Neutrophil (primary cell): Measurements from ENCODE around the gene ABCG1.

Experiments
- H3K27ac ChIP-seq: fragments of 200-600 bp; sonication (generic); 2 replicates; pipeline ENCODE4 v1.5.1; 2016; ENCODE audit warnings: mild to moderate bottlenecking, moderate library complexity
- H3K27me3 ChIP-seq: fragments of 200-600 bp; sonication (generic); 2 replicates; pipeline ENCODE4 v1.6.0; 2016; ENCODE audit warnings: mild to moderate bottlenecking
- H3K36me3 ChIP-seq: fragments of 200-600 bp; sonication (generic); 2 replicates; pipeline ENCODE4 v1.5.1; 2017
- H3K4me1 ChIP-seq, 2 experiments: fragments of 200-600 bp in 1 of 2; sonication (generic) in 1 of 2; 1 replicate in 1 of 2; 2 replicates in 1 of 2; pipeline versions ENCODE4 v1.5.1 to v1.6.1; 2013 to 2016; ENCODE audit warnings: low read depth in 1 of 2, low read length in 1 of 2, mild to moderate bottlenecking in 1 of 2, moderate library complexity in 1 of 2; ENCODE audit not compliant: control insufficient read depth in 1 of 2, insufficient read depth in 1 of 2
- H3K4me3 ChIP-seq, 2 experiments: fragments of 200-600 bp in 1 of 2; sonication (generic) in 1 of 2; 1 replicate in 1 of 2; 2 replicates in 1 of 2; pipeline ENCODE4 v1.5.1; 2013 to 2016; ENCODE audit warnings: low read depth in 1 of 2, low read length in 1 of 2, mild to moderate bottlenecking in 1 of 2, moderate library complexity in 1 of 2
- H3K9me3 ChIP-seq: fragments of 200-600 bp; sonication (generic); 2 replicates; pipeline ENCODE4 v1.5.1; 2016
- CTCF ChIP-seq: fragments of 200-600 bp; sonication (generic); IDR thresholded peaks from 2 replicates; pipeline ENCODE4 v1.5.1; 2016; ENCODE audit warnings: antibody characterized with exemption

Gene ABCG1

DNA sequence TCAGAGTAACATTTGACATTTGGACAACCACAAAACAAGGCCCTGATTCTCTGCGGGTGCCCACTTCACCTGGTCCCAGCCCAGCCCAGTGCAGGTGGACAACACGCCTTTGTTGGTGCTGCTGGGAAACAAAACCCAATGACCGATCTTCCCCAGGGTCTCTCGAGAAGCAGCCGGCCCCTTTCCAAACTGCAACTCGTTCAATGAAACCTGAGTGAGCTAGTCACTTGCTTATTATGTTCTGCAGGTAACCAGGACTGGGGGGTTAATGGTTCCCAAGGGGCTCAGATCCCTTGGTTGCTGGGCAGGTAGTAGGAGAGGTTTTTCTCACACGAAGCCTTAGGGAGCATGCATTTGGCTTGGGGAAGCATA lies 42.9 kb downstream of the ABCG1 start:
- peaks cover 43 to 56% of the 10 kb centered on the region in 2 experiments for H3K4me1 ChIP-seq
- no peaks in the 10 kb centered on the region for H3K9me3 ChIP-seq
- no peak overlapping the region for H3K27ac ChIP-seq
- no peak for TF ChIP-seq CTCF
- no peaks in the 10 kb centered on the region for H3K27me3 ChIP-seq
- no peaks in the 10 kb centered on the region for H3K36me3 ChIP-seq
- no peak overlapping the region for H3K4me3 ChIP-seq

- Histone ChIP-seq H3K27ac (peak overlapping the region; percentile 64), H3K36me3 (no peaks in the 10 kb centered on the region), H3K4me1 (peaks cover 45 to 62% of the 10 kb centered on the region in 2 experiments), H3K9me3 (no peaks in the 10 kb centered on the region), H3K4me3 (no peak overlapping the region), H3K27me3 (no peaks in the 10 kb centered on the region)
- TF ChIP-seq CTCF, result no peak
These were observed 43.9 kb downstream of the ABCG1 start for GRCh38 chr21:42262831-42263231.

DNA sequence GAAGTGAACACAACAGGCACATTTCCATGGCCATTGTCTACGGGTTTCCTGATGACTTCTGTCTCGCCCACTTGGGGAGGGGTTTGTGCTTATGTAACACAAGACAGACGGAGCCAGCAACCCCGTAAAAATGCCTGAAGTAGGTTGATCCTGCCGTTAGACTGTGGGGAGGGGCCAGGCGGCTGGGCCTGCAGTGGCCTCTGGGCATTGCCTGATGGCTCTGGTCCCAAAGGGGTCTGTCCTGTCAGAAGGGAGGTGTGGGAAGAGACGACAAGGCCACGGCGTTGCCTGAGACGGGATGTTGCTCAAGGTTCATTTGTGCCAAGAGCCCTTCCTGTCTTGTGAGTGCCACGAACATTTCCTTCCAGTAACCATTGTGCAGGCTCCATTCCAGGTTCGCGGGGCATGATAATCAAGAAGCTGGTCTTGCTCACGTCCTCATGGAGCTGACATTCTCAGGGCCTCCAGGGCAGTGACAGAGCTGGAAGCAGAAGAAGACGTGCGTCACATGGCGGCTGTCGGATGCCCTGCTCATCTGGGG lies 44.7 kb downstream of the ABCG1 start:
- Histone ChIP-seq H3K4me3 (peak overlapping the region; percentile 10 to 23), H3K27ac (peak overlapping the region; percentile 64), H3K36me3 (no peaks in the 10 kb centered on the region), H3K27me3 (no peaks in the 10 kb centered on the region), H3K9me3 (no peaks in the 10 kb centered on the region), H3K4me1 (peaks cover 53 to 66% of the 10 kb centered on the region in 2 experiments)
- no peak for TF ChIP-seq CTCF

DNA sequence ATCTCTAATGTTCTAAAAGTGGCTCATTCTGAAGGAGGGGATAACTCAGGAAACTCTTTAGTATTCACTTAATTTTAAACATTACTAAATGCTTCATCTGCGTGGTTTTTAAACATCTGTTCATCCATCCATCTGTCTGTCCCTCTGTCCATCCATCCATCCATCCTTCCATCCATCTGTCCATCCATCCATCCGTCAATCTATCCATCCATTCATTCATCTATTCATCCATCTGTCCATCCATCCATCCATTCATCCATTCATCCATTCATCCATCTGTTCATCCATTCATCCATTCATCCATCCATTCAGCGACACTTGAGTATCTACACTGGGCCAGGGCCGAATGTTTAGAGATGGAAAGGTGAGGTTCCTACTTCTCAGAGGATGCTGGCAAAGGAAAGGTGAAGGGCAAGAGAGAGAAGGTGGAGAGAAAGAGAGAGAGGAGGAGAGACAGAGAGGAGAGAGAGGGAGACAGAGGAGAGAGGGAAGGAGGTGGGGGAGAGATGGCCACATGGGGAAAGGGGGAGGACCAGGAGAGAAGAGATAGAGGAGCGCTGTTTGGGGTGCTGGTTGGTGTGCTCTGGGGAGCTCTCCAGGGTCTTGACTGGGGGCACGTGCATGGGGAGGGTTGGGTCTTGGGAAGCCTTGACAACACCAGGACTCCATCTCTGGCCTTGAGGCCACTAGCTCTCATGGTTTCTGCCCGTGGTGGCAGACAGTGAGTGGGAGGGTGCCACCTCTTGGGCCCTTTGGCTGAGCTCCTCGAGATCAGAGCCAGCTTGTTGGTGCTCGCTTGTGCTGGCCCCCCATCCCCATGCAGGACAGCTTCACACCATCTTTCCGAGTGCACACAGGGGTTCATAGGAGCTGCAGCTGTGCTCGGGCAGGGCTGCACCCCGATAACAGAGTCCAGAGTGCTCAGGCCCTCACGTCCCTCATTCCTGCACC lies 45.6 kb downstream of the ABCG1 start:
- no peak overlapping the region for H3K4me3 ChIP-seq
- H3K4me1 ChIP-seq, result peaks cover 59 to 70% of the 10 kb centered on the region in 2 experiments

GRCh38 chr21:42265231-42265812 lies 46.4 kb downstream of the ABCG1 start:
- no peak for TF ChIP-seq CTCF
- peaks cover 54 to 68% of the 10 kb centered on the region in 2 experiments for H3K4me1 ChIP-seq
- no peak overlapping the region for H3K27ac ChIP-seq
- H3K4me3 ChIP-seq, result no peak overlapping the region
- no peaks in the 10 kb centered on the region for H3K9me3 ChIP-seq
- no peaks in the 10 kb centered on the region for H3K27me3 ChIP-seq
- H3K36me3 ChIP-seq, result no peaks in the 10 kb centered on the region

More for the DNA sequence above, 45.6 kb downstream of the ABCG1 start:
- Histone ChIP-seq H3K36me3 (no peaks in the 10 kb centered on the region), H3K27ac (no peak overlapping the region), H3K27me3 (no peaks in the 10 kb centered on the region), H3K9me3 (no peaks in the 10 kb centered on the region)
- no peak for TF ChIP-seq CTCF
